Activated T-helper 1 cell treated with anti-CD3 and anti-CD28 coated beads, Interleukin-12 subunit alpha, Interleukin-12 subunit beta, Interleukin-2, Interleukin-4 antibody, amounts not matched to agents 30 ng/mL and 10 ng/mL and 1 ng/mL, durations not matched to agents 14 hours and 24 hours and 36 hours (primary cell): ENCODE results near the gene LYPD4. TPM values are rescaled to one million over a fixed set of nuclear protein-coding genes. Genes with fewer than 3 reads are reported as not detected.
A peak's percentile ranks its signal among the peaks of the same experiment; 100 is the strongest.
"Not testable (repeated sequence)": the region's sequence is repeated elsewhere in the genome, so short reads cannot be mapped to it uniquely, and the experiment has no call there.

Source experiments
- DNase-seq: peaks from one replicate; pipeline ENCODE4 v3.0.0; 2021; ENCODE audit warnings: low spot score
- H3K27ac Mint-ChIP-seq: one replicate; pipeline ENCODE4 v1.8.0; 2021; ENCODE audit warnings: mild to moderate bottlenecking, mixed read lengths
- H3K27me3 Mint-ChIP-seq: one replicate; pipeline ENCODE4 v1.8.0; 2022; ENCODE audit warnings: mild to moderate bottlenecking, moderate library complexity, mixed read lengths; ENCODE audit not compliant: insufficient read depth
- H3K36me3 Mint-ChIP-seq: one replicate; pipeline ENCODE4 v1.8.0; 2021; ENCODE audit warnings: low read depth, mixed read lengths
- H3K4me1 Mint-ChIP-seq: one replicate; pipeline ENCODE4 v1.8.0; 2021; ENCODE audit warnings: low read depth, mixed read lengths
- H3K4me3 Mint-ChIP-seq: one replicate; pipeline ENCODE4 v1.8.0; 2021; ENCODE audit warnings: mild to moderate bottlenecking, moderate library complexity, mixed read lengths
- H3K9me3 Mint-ChIP-seq: one replicate; pipeline ENCODE4 v1.8.0; 2021; ENCODE audit warnings: mixed read lengths
- intact Hi-C: fragments of 100-400 bp; cut with micrococcal nuclease; formaldehyde crosslinking; loops from one replicate; pipeline ENCODE4 v1.15.1; 2024
- total RNA-seq: library from RNA; stranded (reverse); gene quantifications from 2 replicates; pipeline ENCODE4 v1.2.3, GENCODE V29; 2022

Gene LYPD4
- total RNA-seq, 1 donor from 2014 or later: not detected

DNA sequence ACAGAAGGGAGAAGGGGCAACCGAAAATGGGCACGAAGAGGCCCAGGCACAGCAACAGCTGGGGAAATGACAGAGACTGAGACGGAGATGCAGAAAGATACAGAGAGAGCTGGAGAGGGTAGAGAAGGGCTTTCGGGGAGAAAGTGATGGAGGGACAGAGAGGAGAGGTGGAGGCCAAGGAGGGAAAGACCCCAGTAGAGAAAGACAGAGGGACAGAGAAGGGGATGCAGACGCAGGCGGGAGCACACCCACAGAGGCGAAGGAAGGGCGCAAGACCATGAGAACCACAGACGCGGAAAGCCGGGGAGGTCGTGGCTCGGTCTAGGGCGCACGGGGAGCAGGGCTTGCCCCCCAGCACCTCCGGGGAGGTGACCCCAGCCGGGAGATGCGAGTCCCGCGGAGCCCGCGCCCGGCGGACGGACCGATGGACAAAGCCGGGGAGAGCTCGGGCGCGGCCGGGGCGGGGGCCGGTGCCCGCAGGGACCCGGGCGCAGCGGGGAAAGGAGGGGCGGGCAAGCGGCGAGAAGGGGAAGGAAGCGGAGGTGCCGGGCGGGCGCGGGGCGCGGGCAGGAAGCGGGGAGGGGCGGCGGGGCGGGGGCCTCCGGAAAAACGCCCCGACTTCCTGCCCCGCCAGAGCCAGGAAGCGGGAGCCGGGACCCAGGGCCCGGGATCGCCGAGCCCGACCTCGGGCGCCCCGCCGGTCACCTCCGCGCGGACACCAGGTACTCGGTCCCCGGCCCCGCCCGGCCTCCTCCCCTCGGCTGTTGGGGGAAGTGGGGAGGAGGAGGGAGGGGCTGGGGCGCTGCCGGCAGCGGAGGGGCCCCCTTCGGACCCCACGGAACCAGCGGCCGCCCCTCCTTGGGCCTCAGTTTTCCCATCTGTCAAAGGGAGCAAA is 38.3 kb upstream of the LYPD4 start, which contains the start of gene ARHGEF1:
Gene ARHGEF1 (plus strand): TSS at position 617 of the 895 bp plus-strand sequence. CDS start 4,899 bp downstream, outside the sequence.
- DNase-seq: peak; percentile 61
- peak within 1 kb of the TSS; percentile 93 for H3K4me3 Mint-ChIP-seq

DNA sequence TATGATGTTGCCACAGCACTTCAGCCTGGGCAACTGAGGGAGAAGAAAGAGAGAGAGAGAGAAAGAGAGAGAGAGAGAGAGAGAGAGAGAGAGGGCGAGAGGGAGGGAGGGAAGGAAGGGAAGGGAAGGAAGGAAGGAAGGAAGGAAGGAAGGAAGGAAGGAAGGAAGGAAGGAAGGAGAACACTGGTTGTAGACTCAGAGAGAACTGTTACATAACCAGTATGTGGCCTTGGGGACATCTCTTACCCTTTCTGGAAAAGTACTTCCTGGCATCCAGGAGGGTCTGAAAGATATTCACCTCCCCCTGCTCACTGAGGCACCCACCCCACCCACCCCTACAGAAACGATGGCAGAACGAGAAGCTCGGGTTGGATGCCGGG is 35.8 kb upstream of the LYPD4 start:
- Mint-ChIP-seq H3K27ac (peak overlapping the region; percentile 11), H3K4me1 (peaks cover 56% of the 10 kb centered on the region), H3K4me3 (no peak overlapping the region), H3K27me3 (no peaks in the 10 kb centered on the region), H3K36me3 (peaks cover 10% of the 10 kb centered on the region), H3K9me3 (no peaks in the 10 kb centered on the region)
- no peak for DNase-seq
- intact Hi-C loops: loop anchor here (5.0 to 10.0 kb wide), 3 partner anchors 336 to 616 kb away; partner anchors contain the start of genes GSK3A and HNRNPUL1

More for the DNA sequence above, 38.3 kb upstream of the LYPD4 start, which contains the start of gene ARHGEF1:
- H3K27ac Mint-ChIP-seq: peak within 1 kb of the TSS; percentile 96
- no peaks in the 10 kb centered on the region for H3K27me3 Mint-ChIP-seq
- no peaks in the 10 kb centered on the region for H3K9me3 Mint-ChIP-seq
- peaks cover 50% of the 10 kb centered on the region for H3K4me1 Mint-ChIP-seq
- intact Hi-C loops: loop anchor here (5.0 to 10.0 kb wide), 3 partner anchors 338 to 618 kb away; partner anchors contain the start of genes GSK3A and HNRNPUL1
- peaks cover 12% of the 10 kb centered on the region for H3K36me3 Mint-ChIP-seq

DNA sequence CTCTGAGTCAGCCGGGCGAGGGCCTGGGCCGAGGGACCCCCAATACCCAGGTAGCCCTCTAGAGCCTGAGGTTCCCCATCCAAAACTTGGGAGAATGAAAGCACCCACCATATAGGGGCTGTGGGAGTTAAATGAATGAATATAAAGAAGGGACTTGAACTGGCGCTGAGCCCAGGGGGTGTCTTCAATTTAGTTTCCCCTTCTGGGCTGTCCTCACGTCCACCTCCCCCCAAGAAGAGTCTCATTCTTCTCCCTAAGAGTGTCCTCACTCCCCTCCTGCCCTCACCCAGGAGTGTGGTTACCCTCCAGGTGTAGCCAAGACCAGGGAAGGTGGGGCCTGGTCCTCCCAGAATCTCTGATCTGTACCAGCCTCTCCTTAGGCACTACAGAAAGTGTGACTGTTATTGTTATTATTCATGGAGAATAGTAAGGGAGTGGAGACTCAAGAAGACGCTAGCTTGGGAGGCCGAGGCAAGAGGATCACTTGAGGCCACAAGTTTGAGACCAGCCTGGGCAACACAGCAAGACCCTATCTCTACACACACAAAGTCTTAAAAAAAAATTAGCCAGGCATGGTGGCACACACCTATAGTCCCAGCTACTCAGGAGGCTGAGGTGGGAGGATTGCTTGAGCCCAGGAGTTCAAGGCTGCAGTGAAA is 35.3 kb upstream of the LYPD4 start:
- no peak for DNase-seq
- no peaks in the 10 kb centered on the region for H3K9me3 Mint-ChIP-seq
- H3K4me1 Mint-ChIP-seq: peaks cover 53% of the 10 kb centered on the region
- H3K27me3 Mint-ChIP-seq: no peaks in the 10 kb centered on the region
- H3K36me3 Mint-ChIP-seq: peaks cover 8% of the 10 kb centered on the region
- no peak overlapping the region for H3K4me3 Mint-ChIP-seq
- intact Hi-C loops: loop anchor here (5.0 to 10.0 kb wide), 3 partner anchors 335 to 615 kb away; partner anchors contain the start of genes GSK3A and HNRNPUL1
- peak overlapping the region; percentile 11 for H3K27ac Mint-ChIP-seq

DNA sequence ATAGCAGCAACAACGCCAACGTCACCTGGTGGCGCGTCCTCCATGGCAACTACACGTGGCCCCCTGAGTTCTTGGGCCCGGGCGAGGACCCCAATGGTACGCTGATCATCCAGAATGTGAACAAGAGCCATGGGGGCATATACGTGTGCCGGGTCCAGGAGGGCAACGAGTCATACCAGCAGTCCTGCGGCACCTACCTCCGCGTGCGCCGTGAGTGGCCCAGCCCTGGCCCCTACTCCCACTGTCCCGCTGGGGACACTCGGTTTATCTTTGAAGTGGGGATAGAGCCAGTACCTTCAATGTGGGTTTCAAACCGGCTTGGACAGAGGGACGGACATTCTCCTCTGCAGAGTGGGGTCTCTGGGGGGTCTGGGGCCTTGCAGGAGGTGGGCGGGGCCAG is 34.6 kb upstream of the LYPD4 start:
- no peak for DNase-seq
- Mint-ChIP-seq H3K27me3 (no peaks in the 10 kb centered on the region), H3K9me3 (no peaks in the 10 kb centered on the region), H3K4me3 (no peak overlapping the region), H3K4me1 (peaks cover 57% of the 10 kb centered on the region), H3K27ac (no peak overlapping the region), H3K36me3 (peaks cover 8% of the 10 kb centered on the region)
- intact Hi-C loops: no loop called here

DNA sequence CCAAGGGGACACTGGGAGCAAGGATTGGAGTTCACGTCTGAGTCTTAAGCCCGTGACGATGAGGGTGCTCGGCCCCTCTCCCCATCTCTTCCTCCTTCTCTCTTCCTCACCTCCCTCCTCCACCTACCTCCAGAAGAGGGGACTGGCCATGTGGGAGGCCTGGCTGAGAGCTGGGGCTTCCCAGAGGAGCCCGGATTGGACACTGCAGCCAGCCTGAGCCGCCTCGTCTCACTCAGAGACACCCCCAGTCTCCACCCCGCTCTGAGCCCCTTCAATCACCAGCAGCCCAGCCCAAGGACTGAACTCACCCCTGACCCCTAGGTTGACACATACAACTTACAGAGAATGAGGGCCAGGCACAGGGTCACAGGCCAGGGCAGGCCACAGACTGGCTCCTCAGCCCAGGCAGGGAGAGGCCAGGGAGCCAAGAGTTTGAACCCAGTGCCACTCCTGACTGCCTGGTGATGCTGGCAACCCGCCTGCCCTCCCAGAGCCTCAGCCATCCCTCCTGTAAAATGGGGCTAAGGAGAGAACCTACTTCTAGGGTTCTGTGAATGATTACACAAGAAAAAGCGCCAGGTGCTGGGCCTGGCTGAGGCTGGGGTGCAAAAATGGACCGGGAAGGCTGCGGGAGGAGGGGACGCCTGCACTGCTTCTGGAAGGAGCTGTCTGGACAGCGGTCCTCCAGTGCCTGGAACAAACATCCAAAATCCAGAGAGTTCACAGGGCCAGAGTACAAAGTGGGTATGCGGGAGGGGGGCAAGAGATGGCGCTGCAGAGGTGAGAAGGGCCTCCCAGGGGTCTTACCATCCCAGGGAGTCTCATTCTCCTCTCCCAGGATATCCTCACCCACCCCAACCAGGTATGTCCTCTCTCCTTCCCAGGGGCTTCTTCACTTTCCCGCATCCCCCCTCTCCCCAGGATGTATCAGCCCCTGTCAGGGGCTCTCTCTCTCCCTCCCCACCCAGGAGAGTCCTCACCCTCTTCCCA is 33.7 kb upstream of the LYPD4 start:
- intact Hi-C loops: no loop called here
- no peaks in the 10 kb centered on the region for H3K27me3 Mint-ChIP-seq
- H3K4me3 Mint-ChIP-seq: no peak overlapping the region

DNA sequence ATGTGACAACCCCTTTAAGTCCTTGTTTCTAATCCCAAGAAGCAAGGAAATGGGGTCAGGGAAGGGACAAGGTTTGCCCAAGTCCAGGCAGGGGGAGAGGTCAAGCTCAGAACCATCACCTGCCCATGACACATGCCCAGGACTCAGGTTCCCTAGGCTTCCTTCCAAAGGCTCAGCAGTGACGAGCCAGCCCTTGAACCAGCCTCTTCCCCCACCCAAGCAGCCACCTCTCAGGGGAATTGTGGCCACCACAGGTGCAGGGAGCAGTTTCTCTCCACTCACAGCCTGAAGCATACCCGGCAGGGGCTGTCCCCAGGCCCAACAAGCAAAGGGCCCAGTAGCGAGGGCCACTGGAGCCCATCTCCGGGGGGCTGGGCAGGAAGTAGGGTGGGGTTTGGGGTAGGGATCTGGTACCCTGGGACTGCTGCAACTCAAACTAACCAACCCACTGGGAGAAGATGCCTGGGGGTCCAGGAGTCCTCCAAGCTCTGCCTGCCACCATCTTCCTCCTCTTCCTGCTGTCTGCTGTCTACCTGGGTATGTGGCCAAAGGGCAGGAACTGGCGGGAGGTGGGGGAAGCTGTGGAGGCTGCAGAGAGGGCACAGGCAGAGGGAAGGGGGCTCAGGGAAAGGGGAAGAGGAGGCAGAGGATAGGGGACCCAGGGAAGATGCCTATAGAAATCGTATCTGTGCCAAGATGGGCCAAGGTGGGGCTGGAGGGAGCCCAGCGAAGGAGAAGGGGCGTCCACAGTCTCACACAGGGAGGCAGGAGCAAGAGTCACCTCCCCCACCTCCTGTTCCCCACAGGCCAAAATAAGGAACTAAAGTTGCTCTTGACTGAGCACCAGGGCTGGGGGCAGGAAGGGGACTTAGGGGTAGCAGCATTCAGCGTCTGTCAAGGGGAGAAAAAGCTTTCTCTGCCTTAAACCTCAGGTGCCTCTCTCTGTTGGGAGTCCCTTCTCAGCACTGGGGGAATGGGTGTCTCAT is 32.7 kb upstream of the LYPD4 start, which contains the start of gene CD79A:
Gene CD79A (plus strand): TSS at position 433 of the 986 bp plus-strand sequence. CDS start 26 bp downstream, at position 459.
- peaks cover 4% of the 10 kb centered on the region for H3K36me3 Mint-ChIP-seq
- no peaks in the 10 kb centered on the region for H3K9me3 Mint-ChIP-seq
- intact Hi-C loops: no loop called here
- H3K4me3 Mint-ChIP-seq: peak within 1 kb of the TSS; percentile 19
- DNase-seq: no peak
- H3K27me3 Mint-ChIP-seq: no peaks in the 10 kb centered on the region
- peaks cover 65% of the 10 kb centered on the region for H3K4me1 Mint-ChIP-seq
- H3K27ac Mint-ChIP-seq: peak within 1 kb of the TSS; percentile 96

More for the DNA sequence above, 33.7 kb upstream of the LYPD4 start:
- Mint-ChIP-seq H3K36me3 (peaks cover 5% of the 10 kb centered on the region), H3K27ac (peak overlapping the region; percentile 23), H3K4me1 (peaks cover 60% of the 10 kb centered on the region), H3K9me3 (no peaks in the 10 kb centered on the region)
- DNase-seq: no peak

DNA sequence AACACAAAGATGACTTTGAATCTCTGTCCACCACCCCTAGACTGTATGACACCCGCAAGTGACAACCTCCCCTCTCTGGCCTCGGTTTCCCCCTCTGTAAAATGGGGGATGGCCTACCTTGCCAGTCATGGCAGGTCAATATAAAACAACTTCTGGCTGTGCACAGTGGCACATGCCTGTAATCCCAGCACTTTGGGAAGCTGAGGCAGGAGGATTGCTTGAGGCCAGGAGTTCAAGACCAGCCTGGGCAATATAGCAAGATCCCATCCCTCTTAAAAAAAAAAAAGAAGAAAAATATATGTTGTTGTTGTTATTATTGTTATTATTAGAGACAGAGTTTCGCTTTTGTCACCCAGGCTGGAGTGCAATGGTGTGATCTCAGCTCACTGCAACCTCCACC is 31.5 kb upstream of the LYPD4 start:
- H3K9me3 Mint-ChIP-seq, DNase-seq, H3K27me3 Mint-ChIP-seq: not testable (repeated sequence)

DNA sequence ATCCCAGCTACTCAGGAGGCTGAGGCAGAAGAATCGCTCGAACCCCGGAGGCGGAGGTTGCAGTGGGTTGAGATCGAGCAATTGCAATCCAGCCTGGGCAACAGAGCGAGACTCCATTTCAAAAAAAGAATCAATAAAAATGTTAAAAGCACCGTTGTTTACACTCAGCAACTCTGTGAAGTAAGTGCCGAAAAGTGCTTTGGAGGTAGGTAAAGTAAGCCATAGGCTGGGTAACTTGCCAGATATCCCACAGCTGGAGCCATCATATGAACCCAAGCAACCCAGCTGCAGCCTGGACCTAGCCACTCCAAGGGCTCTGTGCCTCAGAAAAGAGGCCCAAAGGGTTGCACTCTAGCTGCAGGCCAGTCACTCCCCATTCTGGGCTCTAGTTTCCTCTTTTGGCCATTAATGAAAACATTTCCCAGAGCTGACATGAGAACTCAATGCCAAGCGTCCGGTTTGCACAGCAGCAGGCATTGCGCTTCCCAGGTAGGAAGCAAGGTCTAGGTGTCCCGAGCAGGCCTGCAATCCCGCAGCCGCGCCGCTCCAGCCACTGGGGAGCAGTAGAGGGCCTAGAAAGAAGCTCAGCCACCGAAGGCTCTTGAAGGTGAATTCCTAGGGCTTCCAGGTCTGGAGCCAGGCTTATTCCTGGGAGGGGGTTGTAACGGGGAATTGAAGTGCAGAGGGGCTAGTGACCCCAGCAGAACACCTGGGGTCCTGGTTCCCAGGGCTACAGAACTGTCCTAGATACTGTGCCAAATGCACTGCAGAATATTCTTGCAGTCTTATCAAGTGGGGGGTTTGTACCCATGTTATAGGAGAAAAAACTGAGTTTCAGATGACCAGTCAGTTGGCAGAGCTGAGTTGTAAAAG is 28.5 kb upstream of the LYPD4 start:
- intact Hi-C loops: loop anchor here (1.0 kb wide), 2 partner anchors 62 to 78 kb away; no protein-coding TSS in a partner anchor
- peak overlapping the region; percentile 29 for H3K4me3 Mint-ChIP-seq
- no peaks in the 10 kb centered on the region for H3K9me3 Mint-ChIP-seq
- peaks cover 34% of the 10 kb centered on the region for H3K36me3 Mint-ChIP-seq
- no peaks in the 10 kb centered on the region for H3K27me3 Mint-ChIP-seq
- peak; percentile 49 for DNase-seq
- H3K27ac Mint-ChIP-seq: peak overlapping the region; percentile 88
- H3K4me1 Mint-ChIP-seq: peaks cover 84% of the 10 kb centered on the region

More for the DNA sequence above, 31.5 kb upstream of the LYPD4 start:
- peaks cover 70% of the 10 kb centered on the region for H3K4me1 Mint-ChIP-seq
- intact Hi-C loops: loop anchor here (1.0 kb wide), 1 partner anchor 8 kb away; no protein-coding TSS in a partner anchor
- peak overlapping the region; percentile 96 for H3K27ac Mint-ChIP-seq
- peaks cover 13% of the 10 kb centered on the region for H3K36me3 Mint-ChIP-seq
- H3K4me3 Mint-ChIP-seq: peak overlapping the region; percentile 72

DNA sequence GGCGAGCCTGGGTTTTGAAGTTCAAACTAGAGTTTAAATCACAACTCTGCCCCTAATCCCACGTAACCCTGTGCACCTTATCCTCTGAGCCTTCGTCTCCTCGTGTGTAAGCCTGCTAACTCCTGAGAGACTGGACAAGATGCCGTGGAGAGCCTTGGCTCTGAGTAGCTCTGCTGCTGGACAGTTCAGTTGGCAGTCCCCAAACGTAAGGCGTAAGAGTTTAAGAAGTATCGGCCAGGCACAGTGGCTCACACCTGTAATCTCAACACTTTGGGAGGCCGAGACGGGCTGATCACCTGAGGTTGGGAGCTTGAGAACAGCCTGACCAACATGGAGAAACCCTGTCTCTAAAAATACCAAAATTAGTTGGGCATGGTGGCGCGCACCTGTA is 27.9 kb upstream of the LYPD4 start:
- no peaks in the 10 kb centered on the region for H3K9me3 Mint-ChIP-seq
- peak overlapping the region; percentile 40 for H3K27ac Mint-ChIP-seq
- no peaks in the 10 kb centered on the region for H3K27me3 Mint-ChIP-seq
- intact Hi-C loops: no loop called here
- no peak for DNase-seq
- H3K4me1 Mint-ChIP-seq: peaks cover 84% of the 10 kb centered on the region
- peak overlapping the region; percentile 31 for H3K4me3 Mint-ChIP-seq
- H3K36me3 Mint-ChIP-seq: peaks cover 38% of the 10 kb centered on the region

DNA sequence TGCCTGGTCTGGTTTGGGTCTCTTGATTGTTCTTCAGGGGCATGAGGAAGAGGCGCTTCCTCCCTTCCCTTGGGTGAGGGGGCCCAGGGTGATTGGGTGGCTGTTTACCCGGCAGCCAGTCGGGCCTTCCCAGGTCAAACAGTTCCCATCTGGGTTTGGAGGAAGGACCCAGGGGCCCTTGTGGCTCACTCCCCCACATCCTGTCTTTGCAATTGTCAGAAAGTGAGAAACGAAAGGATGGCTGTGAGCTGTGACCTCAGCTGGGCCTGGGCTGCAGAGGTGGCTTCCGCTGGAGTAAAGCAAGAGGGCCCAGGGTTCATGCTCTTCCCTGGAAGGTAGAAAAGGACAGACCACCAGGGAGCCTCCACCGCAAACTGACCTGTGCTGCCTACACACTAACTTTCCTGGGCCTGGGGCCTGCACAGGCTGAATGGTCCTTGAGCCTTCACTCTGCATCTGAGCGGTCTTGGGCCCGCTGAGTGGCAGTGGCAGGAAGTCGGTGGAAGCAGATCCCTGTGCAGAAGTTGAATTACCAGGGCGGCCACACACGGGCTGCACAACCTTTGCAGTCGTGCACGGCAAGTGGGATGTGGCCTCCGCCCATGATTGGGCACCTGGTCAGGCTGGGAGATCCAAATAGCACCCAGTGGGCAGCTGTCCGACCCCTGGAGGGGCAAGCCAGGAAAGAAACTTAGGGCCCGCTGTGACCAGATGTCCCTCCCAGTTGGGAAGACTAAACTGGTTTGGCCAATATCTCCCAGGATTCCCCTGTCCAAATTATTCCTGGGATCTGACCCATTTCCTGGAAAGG is 27.3 kb upstream of the LYPD4 start:
- H3K9me3 Mint-ChIP-seq: no peaks in the 10 kb centered on the region
- H3K4me1 Mint-ChIP-seq: peaks cover 80% of the 10 kb centered on the region
- peak overlapping the region; percentile 73 for H3K4me3 Mint-ChIP-seq
- peaks cover 38% of the 10 kb centered on the region for H3K36me3 Mint-ChIP-seq
- peak overlapping the region; percentile 94 for H3K27ac Mint-ChIP-seq
- intact Hi-C loops: loop anchor here (1.0 kb wide), 4 partner anchors 11 to 87 kb away; partner anchors contain the start of gene RPS19
- H3K27me3 Mint-ChIP-seq: no peaks in the 10 kb centered on the region
- peak; percentile 74 for DNase-seq
